Stomach (tissue), 19 donors: Measurements from ENCODE around the gene TAF1B. TPM values are rescaled to one million over a fixed set of nuclear protein-coding genes. Genes with fewer than 3 reads are reported as not detected.

Source experiments
- DNase-seq, 2 donors: peaks; one replicate each; pipeline versions ENCODE4 v3.0.0 to v3.0.0-alpha.2; 2013 to 2019
- H3K27ac ChIP-seq, 5 donors: fragments of 200-600 bp in 4 of 5; sonication (generic) in 4 of 5; one replicate each; pipeline ENCODE4 v1.5.1; 2013 to 2019; ENCODE audit warnings: mild to moderate bottlenecking in 1 of 5, moderate library complexity in 1 of 5
- H3K27me3 ChIP-seq, 3 donors: fragments of 200-600 bp; sonication (generic); one replicate each; pipeline ENCODE4 v1.5.1; 2017 to 2019; ENCODE audit warnings: mixed run types in 1 of 3
- H3K36me3 ChIP-seq, 4 donors: fragments of 200-600 bp; sonication (generic); 1 replicate in 3 of 4; 2 replicates in 1 of 4; pipeline ENCODE4 v1.5.1; 2016 to 2019
- H3K4me1 ChIP-seq, 4 donors: fragments of 200-600 bp; sonication (generic); one replicate each; pipeline ENCODE4 v1.5.1; 2016 to 2019
- H3K4me3 ChIP-seq, 4 donors: fragments of 200-600 bp; sonication (generic) in 3 of 4; one replicate each; pipeline ENCODE4 v1.5.1; 2016 to 2019; ENCODE audit warnings: mild to moderate bottlenecking in 1 of 4
- H3K9me3 ChIP-seq, 4 donors: fragments of 200-600 bp; sonication (generic); one replicate each; pipeline ENCODE4 v1.5.1; 2016 to 2019
- EP300 ChIP-seq: sonication (generic); formaldehyde crosslinking; IDR thresholded peaks from one replicate; pipeline ENCODE4 v1.6.1; 2017; ENCODE audit warnings: antibody characterized with exemption
- POLR2A ChIP-seq, 4 donors: fragments of 450-650 bp; IDR thresholded peaks; one replicate each; pipeline ENCODE4 v1.6.1; 2016; ENCODE audit warnings: antibody characterized with exemption in 4 of 4, control low read depth in 2 of 4, mild to moderate bottlenecking in 1 of 4, moderate library complexity in 1 of 4
- POLR2AphosphoS5 ChIP-seq, 3 donors: sonication (generic); formaldehyde crosslinking; IDR thresholded peaks; one replicate each; pipeline ENCODE4 v1.6.1; 2016; ENCODE audit warnings: antibody characterized with exemption in 3 of 3
- WGBS, 5 donors: extraction: QIAGEN DNeasy Blood & Tissue Kit in 3 of 5; methylation state at CpG; one replicate each; pipeline versions ENCODE4 v1.1.5 to v1.1.7; 2013 to 2018; 5-methylcytosine and 5-hydroxymethylcytosine counted together
- intact Hi-C: fragments of 100-400 bp; cut with DNase I; formaldehyde crosslinking; loops from one replicate; pipeline ENCODE4 v1.15.1; 2023; ENCODE audit warnings: low total_unique reads
- long read RNA-seq, 10 donors: transcript quantifications; one replicate each; lab custom pipeline, GENCODE V29; 2026
- polyA plus RNA-seq, 3 donors: library from polyadenylated mRNA; stranded (reverse); fragments of 200-250 nt; gene quantifications; one replicate each; pipeline ENCODE4 v1.2.3, GENCODE V29; 2013
- total RNA-seq, 5 donors: library from RNA; depleted of rRNA; stranded (reverse); fragments of >200 nt; gene quantifications; one replicate each; pipeline versions ENCODE4 v1.1.0 to v1.2.3, GENCODE V29; 2014 to 2016
- TF ChIP-seq, protein P1 (sequence below), 7 experiments: fragments of 450-650 bp in 4 of 7; fragments of 200-600 bp in 3 of 7; sonication (generic) in 3 of 7; IDR thresholded peaks; one replicate each; pipeline ENCODE4 v1.5.1; 2016 to 2019; ENCODE audit warnings: antibody characterized with exemption in 7 of 7, control low read depth in 2 of 7, mild to moderate bottlenecking in 1 of 7
- donor health status: healthy with polysubstance abuse.
- donor health status: Bipolar disorder and iron deficiency.
- donor health status: healthy.

TAF1B gene
- total RNA-seq = 10 to 100 TPM in 3 of 5 donors, 1 to 10 TPM in 2; 5.8 to 34.6 (median 20.7) TPM
- 1 to 10 TPM; 3.8 to 6.4 (median 6.2) TPM for polyA plus RNA-seq
- long read RNA-seq, donor 1, partial matches to known transcripts = 0 of 1 reads
- long read RNA-seq, donor 1, other reads (novel, unspliced or antisense) = 0 of 1 reads
- long read RNA-seq, donor 2, partial matches to known transcripts = 0 of 3 reads
- long read RNA-seq, donor 2, other reads (novel, unspliced or antisense) = 0 of 3 reads
- long read RNA-seq, donor 3, partial matches to known transcripts = 0 of 2 reads
- long read RNA-seq, donor 3, other reads (novel, unspliced or antisense) = 0 of 2 reads
- long read RNA-seq, donor 4 = 0 reads
- long read RNA-seq, donor 5 = 0 reads
- long read RNA-seq, donor 6 = 0 reads
- long read RNA-seq, donor 7 = 0 reads
- long read RNA-seq, donor 8, partial matches to known transcripts = 0 of 1 reads
- long read RNA-seq, donor 8, other reads (novel, unspliced or antisense) = 0 of 1 reads
- long read RNA-seq, donor 9 = 0 reads
- long read RNA-seq, donor 10, partial matches to known transcripts = 0 of 2 reads
- long read RNA-seq, donor 10, other reads (novel, unspliced or antisense) = 0 of 2 reads

GRCh38 chr2:9843229-9844035 lies at the start of gene TAF1B:
Gene TAF1B (plus strand): TSS chr2:9843474. CDS start chr2:9843542, 68 bp downstream.
- intact Hi-C loops = loop anchor here (10.0 kb wide), 1 partner anchor 111 kb away; the partner anchor contains the start of gene GRHL1
- peak within 1 kb of the TSS; percentile 71 to 77 (median 76) for H3K4me3 ChIP-seq
- H3K27ac ChIP-seq = peak within 1 kb of the TSS; percentile 86 to 95 (median 88)
- peak; percentile 81 to 97 for DNase-seq
- H3K27me3 ChIP-seq = no peaks in the 10 kb centered on the region
- no peaks in the 10 kb centered on the region for H3K9me3 ChIP-seq
- H3K36me3 ChIP-seq = peaks cover 9 to 21% (median 17%) of the 10 kb centered on the region in 4 donors
- TF ChIP-seq POLR2A (IDR thresholded peaks at IDR 0.05) (peak in 1 of 4 donors; percentile 18), POLR2AphosphoS5 (IDR thresholded peaks at IDR 0.05) (peak; percentile 47 to 93 (median 79)), EP300 (no peak)
- TF ChIP-seq, protein P1, sequence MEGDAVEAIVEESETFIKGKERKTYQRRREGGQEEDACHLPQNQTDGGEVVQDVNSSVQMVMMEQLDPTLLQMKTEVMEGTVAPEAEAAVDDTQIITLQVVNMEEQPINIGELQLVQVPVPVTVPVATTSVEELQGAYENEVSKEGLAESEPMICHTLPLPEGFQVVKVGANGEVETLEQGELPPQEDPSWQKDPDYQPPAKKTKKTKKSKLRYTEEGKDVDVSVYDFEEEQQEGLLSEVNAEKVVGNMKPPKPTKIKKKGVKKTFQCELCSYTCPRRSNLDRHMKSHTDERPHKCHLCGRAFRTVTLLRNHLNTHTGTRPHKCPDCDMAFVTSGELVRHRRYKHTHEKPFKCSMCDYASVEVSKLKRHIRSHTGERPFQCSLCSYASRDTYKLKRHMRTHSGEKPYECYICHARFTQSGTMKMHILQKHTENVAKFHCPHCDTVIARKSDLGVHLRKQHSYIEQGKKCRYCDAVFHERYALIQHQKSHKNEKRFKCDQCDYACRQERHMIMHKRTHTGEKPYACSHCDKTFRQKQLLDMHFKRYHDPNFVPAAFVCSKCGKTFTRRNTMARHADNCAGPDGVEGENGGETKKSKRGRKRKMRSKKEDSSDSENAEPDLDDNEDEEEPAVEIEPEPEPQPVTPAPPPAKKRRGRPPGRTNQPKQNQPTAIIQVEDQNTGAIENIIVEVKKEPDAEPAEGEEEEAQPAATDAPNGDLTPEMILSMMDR (IDR thresholded peaks at IDR 0.05) = peak in 1 of 7 experiments; percentile 11
- peaks cover 16 to 41% (median 29%) of the 10 kb centered on the region in 4 donors for H3K4me1 ChIP-seq
- WGBS, 5 donors = 0 to 1% (median 1%) methylated on average over 28 to 70 of the region's 70 CpGs

DNA sequence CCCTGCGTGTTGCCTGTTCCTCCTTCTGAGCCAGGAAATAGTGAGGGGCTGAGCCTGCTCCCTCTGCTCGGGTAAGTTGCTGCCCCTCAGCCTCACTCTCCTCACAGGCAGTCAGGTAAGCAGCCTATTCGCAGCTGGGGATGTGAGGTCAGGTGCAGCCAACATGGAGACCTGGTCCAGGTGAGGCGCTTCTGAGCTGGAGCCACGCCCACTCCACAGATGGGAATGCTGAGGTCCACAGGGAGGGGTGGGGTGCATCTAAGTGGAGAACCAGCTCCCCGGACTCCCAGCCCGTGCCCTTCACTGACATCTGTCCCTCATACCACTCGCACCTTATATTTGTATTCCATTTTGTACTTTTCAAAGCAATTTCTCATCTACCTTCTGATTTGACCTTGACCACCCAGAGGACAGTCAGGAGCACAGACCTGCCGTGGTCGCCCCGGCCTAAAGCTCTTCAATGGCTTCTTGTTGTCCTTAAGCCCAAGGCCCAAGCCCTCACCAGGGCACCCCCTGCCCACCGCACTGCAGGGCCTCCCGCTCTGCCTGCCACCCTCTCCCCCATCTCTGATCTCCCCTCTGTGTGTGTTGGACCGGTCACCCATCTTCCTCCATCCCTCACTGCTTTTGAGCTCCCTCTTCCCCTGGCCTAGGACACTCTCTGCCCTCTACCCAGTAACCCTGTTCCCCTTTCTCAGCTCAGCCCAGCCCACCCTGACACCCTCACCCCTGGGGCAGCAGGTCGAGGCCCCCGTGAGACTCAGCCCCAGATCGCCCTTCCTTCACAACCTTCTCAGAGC lies 49.2 kb upstream of the TAF1B start:
- intact Hi-C loops = no loop called here
- Histone ChIP-seq H3K4me1 (peaks cover under 1 to 4% (median 3%) of the 10 kb centered on the region in 4 donors), H3K4me3 (no peak overlapping the region), H3K9me3 (no peaks in the 10 kb centered on the region), H3K27me3 (no peaks in the 10 kb centered on the region), H3K27ac (no peak overlapping the region), H3K36me3 (no peaks in the 10 kb centered on the region)
- no peak for TF ChIP-seq POLR2AphosphoS5 (IDR thresholded peaks at IDR 0.05)
- TF ChIP-seq, protein P1 (IDR thresholded peaks at IDR 0.05) = no peak
- TF ChIP-seq POLR2A (IDR thresholded peaks at IDR 0.05) = no peak
- TF ChIP-seq EP300 = no peak
- no peak for DNase-seq
- WGBS, 5 donors = 86 to 94% (median 89%) methylated on average over 17 of the region's 17 CpGs

- Histone ChIP-seq H3K4me1 (peaks cover 10 to 13% (median 12%) of the 10 kb centered on the region in 4 donors), H3K9me3 (no peaks in the 10 kb centered on the region), H3K27me3 (no peaks in the 10 kb centered on the region), H3K27ac (no peak overlapping the region), H3K36me3 (no peaks in the 10 kb centered on the region), H3K4me3 (no peak overlapping the region)
- WGBS, 5 donors = 47 to 80% (median 62%) methylated on average over 5 to 6 of the region's 6 CpGs
- DNase-seq = no peak
- TF ChIP-seq POLR2A (IDR thresholded peaks at IDR 0.05) (no peak), EP300 (no peak)
- TF ChIP-seq, protein P1 (IDR thresholded peaks at IDR 0.05) = no peak
- intact Hi-C loops = no loop called here
These were observed 48.2 kb upstream of the TAF1B start for GRCh38 chr2:9795071-9795470.
